ENCODE measurements around the gene PRRC2C.

- no peak for TF ChIP-seq EZH2 (IDR thresholded peaks at IDR 0.05)
- no peak for TF ChIP-seq POLR2AphosphoS5 (IDR thresholded peaks at IDR 0.05; ENCODE audit: borderline replicate concordance, low read depth, low read length)
- no peak for TF ChIP-seq FOXP2 (optimal IDR thresholded peaks at IDR 0.05; ENCODE audit: control extremely low read depth, extremely low read length, insufficient read depth)
Measured at GRCh38 chr1:171636141-171636540, 150.8 kb downstream of the PRRC2C start.
